Measurements from ENCODE around the gene DCAF5. TPM values are rescaled to one million over a fixed set of nuclear protein-coding genes. Genes with fewer than 3 reads are reported as not detected.
"Not testable (repeated sequence)": the region's sequence is repeated elsewhere in the genome, so short reads cannot be mapped to it uniquely, and the experiment has no call there.

The DCAF5 gene
- total RNA-seq, 1 donor from 2014 or later = 30.8 TPM

DNA sequence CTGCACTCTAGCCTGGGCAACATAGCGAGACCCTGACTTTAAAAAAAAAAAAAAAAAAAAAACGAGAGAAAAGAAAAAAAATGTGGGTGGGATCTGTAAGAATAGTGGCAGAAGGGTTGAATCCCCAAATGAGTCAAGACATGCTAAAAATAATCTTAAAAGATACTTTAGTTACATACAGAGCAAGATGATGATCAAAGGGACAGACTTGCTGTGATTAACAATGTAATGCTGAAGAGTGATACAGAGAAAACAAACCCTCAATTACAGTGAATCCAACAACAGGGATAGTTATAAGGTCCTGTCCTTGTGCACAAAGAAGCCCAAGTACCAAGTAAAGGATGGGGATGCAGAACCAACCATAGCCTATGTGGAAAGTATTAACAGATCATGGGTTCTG, 80.3 kb downstream of the DCAF5 start:
- no peak for DNase-seq (ENCODE audit: low read depth)

GRCh38 chr14:69068744-69069421, 84.0 kb downstream of the DCAF5 start:
- peak; percentile 81 for DNase-seq (ENCODE audit: low read depth)

DNA sequence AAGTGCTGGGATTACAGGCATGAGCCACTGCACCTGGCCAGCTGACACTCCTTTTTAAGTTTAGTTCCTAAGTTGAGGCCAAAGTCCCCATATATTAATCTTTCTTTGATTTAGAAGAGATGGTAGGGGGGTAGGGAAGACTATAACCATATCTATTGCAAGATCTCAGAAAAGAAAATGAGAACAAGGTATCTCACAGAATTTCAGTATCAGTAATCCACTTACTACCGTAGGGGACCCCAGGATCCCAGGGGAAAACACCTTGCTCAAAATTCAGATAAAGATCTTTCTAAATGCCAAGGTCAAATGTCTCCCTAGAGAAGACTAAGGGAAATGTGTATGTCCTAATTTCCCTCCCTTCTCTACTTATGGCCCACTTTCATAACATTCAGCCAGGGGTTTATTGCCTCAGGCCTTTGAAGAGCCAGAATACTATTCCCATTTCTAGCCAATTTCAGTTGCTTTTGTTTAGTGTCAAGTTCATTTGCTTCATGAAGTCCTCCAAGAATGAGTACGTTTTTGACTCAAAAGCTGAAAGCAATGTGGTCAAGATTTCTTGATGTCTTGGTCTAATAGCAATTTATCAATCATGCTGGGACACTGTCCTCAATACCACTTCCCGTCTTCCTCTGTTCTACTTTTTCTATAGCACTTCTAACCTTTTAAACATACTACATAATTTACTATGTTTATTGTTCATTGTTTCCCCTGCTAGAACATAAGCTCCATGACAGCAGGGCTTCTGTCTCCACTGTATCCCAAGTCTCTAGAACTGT, 86.3 kb downstream of the DCAF5 start:
- DNase-seq (ENCODE audit: low read depth) = no peak

- not testable (repeated sequence) for DNase-seq (ENCODE audit: low read depth)
Observed at GRCh38 chr14:69065934-69066333, 87.0 kb downstream of the DCAF5 start.

DNA sequence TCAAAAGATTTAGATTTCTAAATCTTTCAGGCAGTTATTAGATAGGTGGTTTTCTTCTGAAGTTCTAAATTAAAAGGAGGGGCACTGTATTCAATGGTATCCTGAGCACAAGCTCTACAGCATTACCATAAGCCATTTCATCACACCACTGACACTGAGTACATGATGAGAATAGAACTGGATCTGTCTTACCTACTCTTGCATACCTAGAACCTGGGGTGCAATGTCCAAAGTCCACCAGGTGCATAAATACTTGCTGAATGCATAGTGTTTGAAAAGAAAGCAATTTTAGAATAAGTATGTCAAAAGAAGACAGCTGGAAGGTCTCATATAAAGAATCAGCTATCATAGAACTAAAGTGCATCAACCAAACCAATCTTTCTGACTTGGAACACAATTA, 88.3 kb downstream of the DCAF5 start:
- no peak for DNase-seq (ENCODE audit: low read depth)

GRCh38 chr14:69059658-69060623, 93.0 kb downstream of the DCAF5 start:
- peak; percentile 54 for DNase-seq (ENCODE audit: low read depth)

- DNase-seq (ENCODE audit: low read depth) = peak; percentile 81
Observed at GRCh38 chr14:69055999-69056788, 96.7 kb downstream of the DCAF5 start.

- peak; percentile 80 for DNase-seq (ENCODE audit: low read depth)
Observed at GRCh38 chr14:69055125-69055524, 97.8 kb downstream of the DCAF5 start.

- DNase-seq (ENCODE audit: low read depth) = no peak
Observed at GRCh38 chr14:69054030-69054429, 98.9 kb downstream of the DCAF5 start.

- no peak for DNase-seq (ENCODE audit: low read depth)
Observed at GRCh38 chr14:69052181-69052601, 100.7 kb downstream of the DCAF5 start.

DNA sequence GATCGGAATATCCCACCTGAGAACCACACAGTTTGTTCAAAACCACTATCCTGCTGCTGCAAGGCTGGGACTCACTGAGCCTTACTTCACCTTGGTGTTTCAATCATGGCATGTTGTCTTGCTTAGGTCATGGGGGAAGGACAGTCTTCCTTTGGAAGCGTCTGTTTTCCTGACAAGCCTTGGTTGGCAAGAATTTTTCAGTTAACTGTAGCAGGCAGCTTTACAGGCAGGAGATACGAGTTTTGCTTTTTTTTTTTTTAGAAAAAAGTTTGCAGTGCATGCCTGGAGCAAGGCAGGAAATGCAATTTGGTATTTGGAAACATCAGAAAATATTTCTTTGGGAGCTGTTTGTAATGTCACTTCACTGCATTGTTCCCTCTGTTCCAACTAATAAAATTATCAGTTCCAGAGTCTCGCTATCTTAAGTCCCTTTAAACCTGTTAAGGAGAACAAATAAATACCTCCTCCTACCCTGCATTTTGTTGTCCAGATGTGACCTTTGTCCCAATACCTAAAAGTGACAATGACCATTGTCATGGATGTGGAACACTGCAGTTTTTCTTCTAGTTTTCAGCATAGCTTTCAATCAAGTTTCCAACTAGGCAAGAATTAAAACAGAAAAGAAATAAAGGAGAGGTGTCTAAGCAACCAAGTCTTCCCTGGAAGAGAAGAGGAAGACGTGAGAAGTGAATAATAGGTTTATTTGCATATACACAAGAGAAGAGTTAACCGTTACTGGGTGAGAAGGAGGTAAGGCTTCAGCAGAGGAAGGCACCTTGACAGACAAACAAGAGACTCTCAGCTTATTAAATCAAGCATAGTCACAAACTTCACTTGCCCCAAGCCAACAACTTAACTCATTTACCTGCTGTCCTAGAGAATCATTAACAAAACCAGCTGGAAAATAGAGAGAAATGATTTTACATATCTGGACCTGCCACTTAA, 102.4 kb downstream of the DCAF5 start:
- peak; percentile 40 for DNase-seq (ENCODE audit: low read depth)

DNA sequence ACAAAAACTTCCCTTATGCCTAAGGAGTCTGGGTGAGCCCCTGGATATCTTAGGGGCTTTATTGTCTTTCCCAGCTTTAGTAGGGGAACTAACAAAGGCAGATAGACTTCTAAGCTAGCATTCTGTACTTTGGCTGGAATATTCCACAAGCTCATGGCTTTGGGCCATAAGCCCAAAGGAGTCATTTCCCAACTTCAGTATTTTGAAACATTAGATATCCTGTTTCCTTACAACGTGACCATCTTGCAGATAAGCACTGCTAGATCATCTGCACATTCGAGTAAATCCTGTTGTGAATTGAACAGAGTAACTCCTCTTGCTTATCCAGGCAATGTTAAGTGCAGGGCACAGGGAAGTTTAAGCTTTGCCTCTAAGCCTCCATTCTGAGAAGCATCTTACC, 103.2 kb downstream of the DCAF5 start:
- no peak for DNase-seq (ENCODE audit: low read depth)

DNA sequence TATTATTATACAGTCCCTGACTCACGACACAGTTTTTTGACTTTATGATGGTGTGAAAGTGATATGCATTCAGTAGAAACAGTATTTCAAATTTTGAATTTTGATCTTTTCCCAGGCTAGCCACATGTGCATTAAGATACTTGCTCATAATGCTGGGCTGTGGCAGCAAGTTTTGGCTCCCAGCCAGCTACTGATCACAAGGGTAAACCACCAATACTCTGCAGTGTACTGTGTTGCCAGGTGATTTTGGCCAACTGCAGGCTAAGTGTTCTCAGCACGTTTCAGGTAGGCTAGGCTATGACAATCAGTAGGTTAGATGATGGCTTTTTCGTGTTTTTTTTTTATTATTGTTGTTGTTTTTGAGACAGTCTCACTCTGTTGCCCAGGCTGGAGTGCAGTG, 104.5 kb downstream of the DCAF5 start:
- peak; percentile 53 for DNase-seq (ENCODE audit: low read depth)

DNA sequence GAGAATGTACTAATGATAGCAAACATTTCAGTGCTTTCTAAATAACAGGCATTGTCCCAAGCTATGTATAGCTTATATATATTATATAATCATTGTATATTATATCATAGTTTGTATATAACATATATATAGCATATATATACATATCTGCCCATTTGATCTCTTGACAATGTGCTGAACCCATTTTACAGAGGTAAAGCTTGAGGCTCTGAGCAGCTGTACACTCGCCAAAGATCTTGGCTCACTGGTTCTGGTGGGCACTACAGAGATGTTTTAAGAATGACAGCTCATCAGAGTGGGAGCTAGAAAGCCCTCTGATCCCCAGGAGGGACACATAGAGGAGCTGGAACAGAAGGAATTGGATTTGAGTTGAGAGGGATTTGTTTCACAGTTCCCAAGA, 105.7 kb downstream of the DCAF5 start:
- DNase-seq (ENCODE audit: low read depth) = no peak

GRCh38 chr14:69046476-69046860, 106.5 kb downstream of the DCAF5 start:
- no peak for DNase-seq (ENCODE audit: low read depth)

DNA sequence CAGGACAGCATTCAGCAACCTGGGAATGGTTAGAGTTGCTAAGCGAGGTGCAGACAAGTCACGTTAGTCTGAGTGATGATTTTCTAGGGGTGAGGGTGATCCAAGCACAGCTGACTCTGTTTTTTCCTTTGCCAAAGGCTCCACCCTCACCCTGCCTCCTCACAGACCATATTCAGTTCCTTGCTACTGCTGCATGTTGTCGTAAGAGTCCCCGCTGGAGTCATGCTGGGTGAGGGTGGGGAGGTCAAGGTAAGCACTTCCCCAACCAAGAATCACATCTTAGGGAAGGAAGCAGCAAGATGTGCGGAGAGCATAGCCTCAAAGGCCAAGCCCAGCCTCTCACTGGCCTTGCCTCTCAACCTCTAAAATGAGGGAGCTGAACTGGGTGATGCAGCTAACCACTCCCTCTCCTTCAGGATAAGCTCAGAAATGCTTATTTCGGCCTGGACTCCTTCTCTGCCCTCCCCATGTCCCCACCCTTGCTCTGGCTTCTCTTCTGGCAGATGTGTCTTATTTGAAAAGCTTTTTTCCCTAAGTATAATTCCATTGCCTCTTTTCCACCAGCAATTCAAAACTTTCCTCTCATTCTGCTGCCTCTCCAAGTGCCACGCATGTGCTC, 107.0 kb downstream of the DCAF5 start:
- DNase-seq (ENCODE audit: low read depth) = no peak

- peak; percentile 41 for DNase-seq (ENCODE audit: low read depth)
Observed at GRCh38 chr14:69044965-69045555, 107.9 kb downstream of the DCAF5 start.

DNA sequence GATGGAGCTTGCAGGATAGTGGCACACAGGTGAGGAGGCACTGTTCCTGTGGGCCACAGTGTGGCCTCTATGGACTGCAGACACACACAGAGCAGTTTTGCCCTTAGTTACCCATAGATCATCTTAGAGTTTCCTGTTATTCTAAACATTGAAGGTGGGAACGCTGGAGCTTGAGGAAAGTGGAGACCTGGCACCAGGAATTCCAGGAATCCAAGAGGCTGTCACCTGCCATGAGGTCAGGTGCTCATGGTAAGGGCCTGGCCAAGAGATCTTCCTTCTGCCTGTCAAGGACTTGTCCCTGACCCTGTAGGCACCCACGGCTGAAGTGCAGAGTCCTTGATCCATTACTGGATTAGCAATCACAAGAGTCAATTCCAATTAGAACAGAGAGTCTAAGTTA, 108.6 kb downstream of the DCAF5 start:
- DNase-seq (ENCODE audit: low read depth) = no peak

GRCh38 chr14:69043596-69044260, 109.2 kb downstream of the DCAF5 start:
- no peak for DNase-seq (ENCODE audit: low read depth)

Data from renal cortical epithelial cell (primary cell).